GM12878 (cell line): ENCODE measurements around the gene TUFM. TPM values are rescaled to one million over a fixed set of nuclear protein-coding genes. Genes with fewer than 3 reads are reported as not detected.
"Not testable (repeated sequence)": the region's sequence is repeated elsewhere in the genome, so short reads cannot be mapped to it uniquely, and the experiment has no call there.

Experiments
- ATAC-seq: fragments of 200-7000 bp; cut with Tn5 transposase; 3 replicates; pipeline ENCODE4 v1.9.1; 2020; ENCODE audit warnings: mild to moderate bottlenecking, moderate library complexity
- BruUV-seq: library from RNA; stranded (reverse); fragments of 400-500 nt; replicated peaks from 2 replicates; lab custom pipeline; 2021; lab: Mats Ljungman, UMichigan
- CTCF ChIA-PET: fragments of 300-600 bp; sonication (Branson Sonifier 250); formaldehyde crosslinking; extraction: SDS; loops from one replicate; lab custom pipeline; 2021; ENCODE audit warnings: inconsistent platforms; lab: Yijun Ruan, JAX
- POLR2A ChIA-PET: fragments of 350-600 bp; formaldehyde crosslinking; extraction: SDS; loops from one replicate; lab custom pipeline; 2021; ENCODE audit warnings: inconsistent platforms; lab: Charles Lee
- RAD21 ChIA-PET: fragments of 300-600 bp; sonication (Branson Sonifier 250); formaldehyde crosslinking; loops from one replicate; lab custom pipeline; 2023; ENCODE audit warnings: antibody characterized with exemption; ENCODE audit not compliant: unreplicated experiment; lab: Charles Lee
- SMC1A ChIA-PET: fragments of 300-600 bp; sonication (Branson Sonifier 250); formaldehyde crosslinking; loops from one replicate; lab custom pipeline; 2023; ENCODE audit not compliant: unreplicated experiment, uncharacterized antibody; lab: Charles Lee
- DNase-seq: peaks from one replicate; pipeline ENCODE4 v3.0.0-alpha.2; 2011; ENCODE audit warnings: low read depth, low spot score
- FAIRE-seq: peaks from 3 replicates; lab custom pipeline; 2011; peaks lifted over from hg19 to GRCh38; lab: Jason Lieb, UNC
- H2AFZ ChIP-seq: 2 replicates; pipeline ENCODE4 v1.6.0; 2011; ENCODE audit warnings: low read depth, low read length, control low read depth; ENCODE audit not compliant: control insufficient read depth
- H3K27ac ChIP-seq: 2 replicates; pipeline ENCODE4 v1.5.1; 2011; ENCODE audit warnings: control low read depth; ENCODE audit not compliant: control insufficient read depth, insufficient read depth
- H3K27me3 ChIP-seq, 2 experiments: replicated peaks in 1 of 2; 2 replicates each; pipeline versions ENCODE4 v1.6.0 to v1.6.1; 2011; ENCODE audit warnings: low read length in 1 of 2; ENCODE audit not compliant: control insufficient read depth in 2 of 2, insufficient read depth in 2 of 2
- H3K36me3 ChIP-seq, 2 experiments: 2 replicates each; pipeline ENCODE4 v1.5.1; 2011; ENCODE audit warnings: low read length in 1 of 2; ENCODE audit not compliant: control insufficient read depth in 2 of 2, insufficient read depth in 2 of 2
- H3K4me1 ChIP-seq: 2 replicates; pipeline ENCODE4 v1.6.1; 2011; ENCODE audit warnings: mild to moderate bottlenecking, low read length, moderate library complexity, mixed read lengths; ENCODE audit not compliant: control insufficient read depth, insufficient read depth
- H3K4me2 ChIP-seq: 2 replicates; pipeline ENCODE4 v1.6.0; 2011; ENCODE audit warnings: control low read depth; ENCODE audit not compliant: control insufficient read depth, insufficient read depth
- H3K4me3 ChIP-seq: fragments of 200-600 bp; sonication (generic); 2 replicates; pipeline ENCODE4 v1.5.1; 2016
- H3K79me2 ChIP-seq: 2 replicates; pipeline ENCODE4 v1.6.0; 2011; ENCODE audit warnings: low read length; ENCODE audit not compliant: control insufficient read depth, insufficient read depth
- H3K9ac ChIP-seq: 2 replicates; pipeline ENCODE4 v1.8.0; 2011; ENCODE audit warnings: low read length, control low read depth, mixed read lengths; ENCODE audit not compliant: control insufficient read depth, insufficient read depth
- H3K9me3 ChIP-seq: replicated peaks from 3 replicates; pipeline ENCODE4 v1.5.1; 2011; ENCODE audit warnings: mild to moderate bottlenecking, low read length; ENCODE audit not compliant: control insufficient read depth, insufficient read depth
- H4K20me1 ChIP-seq: 2 replicates; pipeline ENCODE4 v1.6.0; 2011; ENCODE audit not compliant: control insufficient read depth, insufficient read depth
- ATF3 ChIP-seq: IDR thresholded peaks from 2 replicates; pipeline ENCODE4 v1.6.1; 2011; ENCODE audit warnings: low read depth, mild to moderate bottlenecking, low read length, moderate library complexity, borderline replicate concordance; ENCODE audit errors: extremely low read depth
- CREB1 ChIP-seq: IDR thresholded peaks from 2 replicates; pipeline ENCODE4 v1.6.1; 2012; ENCODE audit warnings: low read depth, mild to moderate bottlenecking, inconsistent platforms
- EZH2 ChIP-seq: IDR thresholded peaks from 2 replicates; pipeline ENCODE4 v1.6.1; 2012; ENCODE audit warnings: low read depth, mild to moderate bottlenecking, control low read depth, inconsistent platforms, low read length, borderline replicate concordance; ENCODE audit not compliant: control insufficient read depth
- KAT2A ChIP-seq: conservative IDR thresholded peaks from 2 replicates; pipeline ENCODE4 v1.6.1; 2011; ENCODE audit warnings: low read depth, low read length; ENCODE audit not compliant: control insufficient read depth
- PAX8 ChIP-seq: fragments of 450-650 bp; IDR thresholded peaks from 2 replicates; pipeline ENCODE4 v1.6.1; 2017; ENCODE audit warnings: mild to moderate bottlenecking, moderate library complexity
- PML ChIP-seq: IDR thresholded peaks from 2 replicates; pipeline ENCODE4 v1.6.1; 2012; ENCODE audit warnings: low read length, inconsistent platforms
- RELA ChIP-seq: fragments of 450-650 bp; IDR thresholded peaks from 2 replicates; pipeline ENCODE4 v1.8.0; 2014; ENCODE audit warnings: borderline replicate concordance; ENCODE audit not compliant: partially characterized antibody
- SMAD1 ChIP-seq: fragments of 450-650 bp; IDR thresholded peaks from 2 replicates; pipeline ENCODE4 v1.6.1; 2018; ENCODE audit warnings: mild to moderate bottlenecking, low read depth; ENCODE audit not compliant: partially characterized antibody
- SP1 ChIP-seq: IDR thresholded peaks from one replicate; pipeline ENCODE4 v1.6.1; 2011; ENCODE audit warnings: low read depth, low read length
- SRF ChIP-seq, 2 experiments: IDR thresholded peaks; 2 replicates each; pipeline ENCODE4 v1.6.1; 2011; ENCODE audit warnings: low read depth in 2 of 2, low read length in 2 of 2, mild to moderate bottlenecking in 1 of 2, moderate library complexity in 1 of 2
- WGBS: methylation state at CpG from one replicate; pipeline ENCODE4 v1.1.6; 2016; ENCODE audit warnings: low lambda C conversion rate; ENCODE audit not compliant: insufficient replicate concordance, insufficient coverage; ENCODE audit errors: missing lambda C conversion rate; 5-methylcytosine and 5-hydroxymethylcytosine counted together
- in situ Hi-C: fragments of 300-500 bp; cut with MboI; formaldehyde crosslinking; loops from 9 replicates; pipeline ENCODE4 v1.14.3; 2018; ENCODE audit warnings: mixed read lengths
- intact Hi-C: fragments of 100-400 bp; cut with micrococcal nuclease; formaldehyde crosslinking; loops from one replicate; pipeline ENCODE4 v1.14.2; 2022; ENCODE audit not compliant: unreplicated experiment
- polyA plus RNA-seq, 11 experiments: library from polyadenylated mRNA; depleted of rRNA in 4 of 11; unstranded in 6 of 11; stranded (reverse) in 5 of 11; fragments of >200 nt; fragmentation: Nextera tagmentation in 4 of 11; fragmentation: Illumina TruSeq in 1 of 11; extraction: Ambion mirVana in 4 of 11; extraction: Trizol in 1 of 11; gene quantifications; 1 replicate in 1 of 11; 2 replicates in 10 of 11; pipeline versions ENCODE4 v1.2.1 to v1.2.3, GENCODE V29; 2011 to 2016; ENCODE audit warnings: inconsistent platforms in 2 of 11, missing spikeins in 2 of 11, low read depth in 1 of 11
- total RNA-seq, 4 experiments: library from RNA; depleted of rRNA in 3 of 4; stranded (reverse); fragments of >200 nt in 3 of 4; fragmentation: Illumina TruSeq in 1 of 4; extraction: Trizol in 1 of 4; gene quantifications; 2 replicates each; pipeline versions ENCODE4 v1.2.1 to v1.2.3, GENCODE V29; 2013 to 2021

TUFM gene
- total and polyA plus RNA-seq, 10 of the 15 experiments (the other 5 are each of a cell fraction or from before 2014, with no cell fraction given), result 23.4 to 354 (median 182) TPM

GRCh38 chr16:28872952-28873351 lies 26.8 kb upstream of the TUFM start:
- H3K27me3 ChIP-seq, result no peaks in the 10 kb centered on the region
- RAD21 ChIA-PET, result interaction anchor here (0.6 to 5.6 kb wide), 4 partner anchors 9 to 71 kb away, joined by 3 to 53 read pairs (median 4); partner anchors contain the start of gene SH2B1
- no peaks in the 10 kb centered on the region for H3K9me3 ChIP-seq
- CTCF ChIA-PET, result interaction anchor here (1.6 to 8.1 kb wide), 4 partner anchors 10 to 72 kb away, joined by 7 to 124 read pairs (median 10); partner anchors contain the start of genes CD19 and SH2B1
- H3K4me3 ChIP-seq, result no peak overlapping the region
- FAIRE-seq (no peak), DNase-seq (no peak), ATAC-seq (no peak)
- BruUV-seq, result no TSS peak
- H3K79me2 ChIP-seq, result no peaks in the 10 kb centered on the region
- H3K27ac ChIP-seq, result no peak overlapping the region
- H3K9ac ChIP-seq, result no peak overlapping the region
- H3K4me2 ChIP-seq, result no peak overlapping the region
- POLR2A ChIA-PET, result no interaction called here
- H3K36me3 ChIP-seq, result peaks cover 11 to 18% of the 10 kb centered on the region in 2 experiments
- H4K20me1 ChIP-seq, result no peaks in the 10 kb centered on the region
- 0 out of 2 replicates have a peak, but pooled peaks cover 7% of the 10 kb centered on the region for H3K4me1 ChIP-seq
- in situ Hi-C loops (no loop called here), intact Hi-C loops (loop anchor here (1.0 kb wide), 1 partner anchor 72 kb away; no protein-coding TSS in a partner anchor)
- WGBS, result 94% methylated on average over 12 of the region's 15 CpGs
- no peak for TF ChIP-seq RELA
- H2AFZ ChIP-seq, result no peak overlapping the region
- SMC1A ChIA-PET, result interaction anchor here (4.4 kb wide), 1 partner anchor 71 kb away, joined by 38 read pairs; no protein-coding TSS in a partner anchor

- DNase-seq (no peak), ATAC-seq (no peak), FAIRE-seq (no peak)
- ChIA-PET CTCF (interaction anchor here (1.6 to 8.1 kb wide), 2 partner anchors 23 to 76 kb away, joined by 3 to 124 read pairs; partner anchors contain the start of gene TUFM), SMC1A (interaction anchor here (1.4 to 2.4 kb wide), 2 partner anchors 64 to 77 kb away, joined by 4 to 15 read pairs; no protein-coding TSS in a partner anchor), POLR2A (no interaction called here), RAD21 (no interaction called here)
- no peaks in the 10 kb centered on the region for H3K9me3 ChIP-seq
- WGBS, result 92% methylated on average over 11 of the region's 11 CpGs
- in situ Hi-C loops, result no loop called here
- H2AFZ ChIP-seq, result no peak overlapping the region
- peaks cover 6% of the 10 kb centered on the region for H3K4me1 ChIP-seq
- no peaks in the 10 kb centered on the region for H4K20me1 ChIP-seq
- H3K27ac ChIP-seq, result no peak overlapping the region
- no TSS peak for BruUV-seq
- no peak overlapping the region for H3K9ac ChIP-seq
- no peak for TF ChIP-seq CREB1
- TF ChIP-seq SP1, result no peak
- no peak for TF ChIP-seq SMAD1
- TF ChIP-seq KAT2A, result no peak
- TF ChIP-seq PAX8, result no peak
- no peak for TF ChIP-seq EZH2
- no peak for TF ChIP-seq ATF3
- no peak for TF ChIP-seq SRF (IDR thresholded peaks at IDR 0.05; ENCODE audit: low read depth in 2 of 2, low read length in 2 of 2)
- no peak for TF ChIP-seq PML
- H3K36me3 ChIP-seq, result peaks cover 18% of the 10 kb centered on the region in 2 experiments
- peaks cover 9% of the 10 kb centered on the region for H3K79me2 ChIP-seq
- no peaks in the 10 kb centered on the region for H3K27me3 ChIP-seq
- H3K4me2 ChIP-seq, result no peak overlapping the region
- intact Hi-C loops, result no loop called here
- no peak overlapping the region for H3K4me3 ChIP-seq
Observed at GRCh38 chr16:28869201-28869600, 23.1 kb upstream of the TUFM start.

GRCh38 chr16:28867646-28868045 lies 21.5 kb upstream of the TUFM start:
- POLR2A ChIA-PET, result interaction anchor here (1.6 kb wide), 1 partner anchor 65 kb away, joined by 5 read pairs; no protein-coding TSS in a partner anchor
- CTCF ChIA-PET, ATAC-seq, H4K20me1 ChIP-seq, intact Hi-C loops, H3K4me2 ChIP-seq, H3K27me3 ChIP-seq, H3K9ac ChIP-seq, H2AFZ ChIP-seq, BruUV-seq, DNase-seq, in situ Hi-C loops, RAD21 ChIA-PET, H3K4me3 ChIP-seq, H3K4me1 ChIP-seq, H3K9me3 ChIP-seq, H3K27ac ChIP-seq, FAIRE-seq: not testable (repeated sequence)
- WGBS, result 99% methylated on average over 9 of the region's 9 CpGs
- SMC1A ChIA-PET, result interaction anchor here (1.2 kb wide), 1 partner anchor 80 kb away, joined by 3 read pairs; no protein-coding TSS in a partner anchor
- Histone ChIP-seq H3K79me2 (peaks cover 24% of the 10 kb centered on the region), H3K36me3 (peaks cover 14 to 18% of the 10 kb centered on the region in 2 experiments)
